DMS53 treated with DMSO at 0.1 percent for 48 hours (cell line): Measurements from ENCODE around the gene GPATCH8.
"Not testable (repeated sequence)": the region's sequence is repeated elsewhere in the genome, so short reads cannot be mapped to it uniquely, and the experiment has no call there.

Experiments used
- DNase-seq: peaks from one replicate; lab custom pipeline; 2025; ENCODE audit not compliant: unreplicated experiment; lab: John Stamatoyannopoulos, UW

Gene GPATCH8

DNA sequence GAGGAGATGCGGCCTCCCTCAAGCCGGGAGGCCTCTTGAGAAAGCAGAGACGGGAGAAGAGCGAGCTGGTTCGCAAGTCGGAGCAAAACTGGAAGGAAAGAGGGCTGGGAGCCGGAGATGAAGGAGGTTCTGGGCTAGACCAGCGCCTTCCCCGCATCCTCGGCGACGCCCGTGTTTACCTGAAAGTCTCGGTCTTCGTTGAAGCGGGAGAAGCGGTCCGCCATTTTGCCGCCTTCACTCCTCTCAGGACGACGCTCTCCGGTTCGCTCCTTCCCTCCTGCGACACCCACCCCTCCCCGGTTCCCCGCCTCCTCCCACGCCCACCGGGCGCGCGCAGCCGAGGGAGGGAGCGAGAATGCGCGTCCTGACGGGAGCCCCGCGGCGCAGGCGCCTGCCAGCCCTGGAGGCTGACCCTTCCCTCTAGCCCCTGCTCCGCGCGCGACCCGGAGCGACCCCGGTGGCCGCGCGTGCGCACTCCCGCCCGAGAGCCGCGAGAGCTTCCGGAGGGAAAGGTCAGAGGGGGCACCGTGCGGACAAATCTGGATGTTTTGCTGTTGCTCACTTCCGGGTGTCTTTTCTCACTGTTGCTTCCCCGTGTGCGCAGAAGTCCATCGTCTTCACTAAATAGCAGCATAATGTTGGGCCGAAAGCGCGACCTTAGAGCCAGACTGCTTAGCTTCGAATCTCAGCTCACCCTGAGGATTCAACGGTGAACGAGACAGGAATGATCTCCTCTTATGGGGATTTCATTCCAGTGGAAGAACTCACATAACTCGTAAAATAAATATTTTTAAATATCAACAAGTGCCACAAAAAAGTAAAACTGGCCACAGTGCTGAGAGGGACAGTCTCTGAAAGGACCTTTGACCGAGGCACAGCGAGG is at the start of gene GPATCH8:
GPATCH8 (minus strand) TSS at position 260 of the 883 bp plus-strand sequence; CDS start at position 224, 36 bp downstream.
- peak; percentile 95 for DNase-seq

DNA sequence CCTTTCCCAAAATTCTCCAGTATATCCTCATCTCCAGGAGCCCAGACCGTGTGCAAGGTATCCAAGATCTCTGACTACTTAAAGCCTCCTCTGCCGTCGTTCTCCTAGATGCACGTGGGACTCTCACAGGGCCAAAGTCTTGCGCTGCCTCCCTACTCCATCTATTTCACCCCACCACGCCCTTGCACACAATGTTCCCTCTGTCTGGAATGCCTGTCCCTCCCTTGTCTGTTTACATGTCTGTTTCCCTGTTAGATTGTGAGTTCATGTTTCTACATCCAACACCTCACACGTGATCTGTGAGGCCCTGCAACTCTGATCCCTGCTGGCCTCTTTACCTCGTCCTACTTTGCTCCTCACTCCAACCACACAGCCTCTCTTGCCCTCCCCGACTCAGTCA is 49.2 kb upstream of the GPATCH8 start:
- DNase-seq, result no peak

DNA sequence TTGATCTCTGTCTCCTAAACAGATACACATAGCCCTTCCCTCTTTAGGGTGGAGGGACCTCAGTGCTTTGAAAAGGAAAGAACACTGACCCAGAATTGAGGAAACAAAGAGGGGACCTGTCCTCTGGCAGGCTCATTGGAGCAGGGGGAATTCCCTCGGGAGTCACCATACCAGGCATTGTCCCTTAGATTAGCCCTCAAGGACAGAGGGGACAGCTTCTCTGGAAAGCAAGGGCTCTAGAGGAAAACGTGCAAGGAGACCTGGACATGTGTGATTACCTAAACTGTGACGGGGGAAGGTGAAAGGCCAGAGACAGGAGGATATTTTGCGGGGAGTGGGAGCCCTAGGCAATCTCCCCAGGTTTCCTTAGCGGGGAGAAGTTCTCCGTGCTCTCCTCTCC is 46.5 kb upstream of the GPATCH8 start:
- DNase-seq, result no peak

DNA sequence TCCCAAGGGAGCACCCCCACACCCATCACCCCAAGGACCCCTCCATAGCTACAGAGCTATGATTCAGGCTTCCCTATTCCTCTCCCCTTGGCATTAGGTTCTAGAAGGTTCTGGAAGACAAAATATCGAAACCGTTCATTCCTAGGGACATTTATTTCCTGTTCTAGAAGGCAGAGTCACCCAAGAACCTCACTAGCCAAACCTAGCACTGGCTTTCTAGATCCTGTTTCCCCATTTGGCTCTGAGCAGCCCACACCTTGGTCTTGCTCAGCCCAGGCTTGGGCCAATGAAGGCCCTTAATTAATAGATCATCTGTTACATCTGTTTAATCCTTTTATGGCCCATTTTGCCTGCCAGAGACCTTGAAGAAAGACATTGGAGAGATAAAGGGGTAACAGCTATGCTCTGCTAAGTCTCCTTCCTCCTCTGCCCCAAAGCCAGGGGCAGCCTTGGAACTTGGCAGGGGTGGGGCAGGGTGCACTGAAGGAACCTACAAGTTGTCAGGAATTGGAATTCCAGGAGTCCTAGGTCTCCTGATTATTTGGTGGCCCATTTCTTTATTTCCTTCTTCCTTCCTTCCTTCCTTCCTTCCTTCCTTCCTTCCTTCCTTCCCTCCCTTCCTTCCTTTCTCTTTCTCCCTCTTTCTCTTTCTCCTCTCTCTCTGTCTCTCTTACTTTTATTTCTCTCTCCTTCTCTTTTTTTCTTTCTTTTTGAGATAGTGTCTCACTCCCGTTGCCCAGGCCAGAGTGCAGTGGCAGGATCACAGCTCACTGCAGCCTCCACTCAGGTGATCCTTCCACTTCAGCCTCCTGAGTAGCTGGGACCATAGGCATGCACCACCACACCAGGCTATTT is 45.4 kb upstream of the GPATCH8 start:
- no peak for DNase-seq

DNA sequence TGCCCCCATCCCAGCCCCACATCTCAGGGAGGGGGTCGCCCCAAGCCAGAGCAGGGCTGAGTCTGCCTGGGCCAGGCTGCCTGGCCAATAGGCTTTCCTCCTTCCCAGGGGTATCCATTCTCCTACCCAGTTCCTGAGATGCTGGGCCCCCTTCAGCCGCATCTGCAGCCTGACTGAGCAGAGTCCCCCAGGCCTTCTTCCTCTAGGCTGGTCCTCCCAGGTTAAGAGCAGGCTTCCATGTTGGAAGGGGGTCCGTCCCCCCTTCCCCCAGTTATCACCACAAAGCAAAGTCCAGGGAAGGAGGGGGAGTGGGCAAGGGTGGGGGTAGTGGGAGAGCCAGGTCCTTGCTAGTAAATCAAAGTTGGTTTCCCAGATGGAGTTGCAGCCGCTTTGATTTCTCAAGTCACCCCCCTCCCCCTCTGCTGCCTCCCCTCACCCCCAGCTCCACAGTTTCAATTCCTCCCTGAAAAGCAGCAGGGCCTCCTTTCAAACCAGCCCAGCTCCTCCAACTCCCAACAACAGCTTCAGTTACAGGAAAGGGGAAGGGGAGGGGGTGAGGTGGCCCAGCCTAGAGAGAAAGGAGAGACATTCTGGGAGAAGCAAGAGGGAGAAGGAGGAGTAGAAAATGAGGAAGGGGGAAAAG is 44.5 kb upstream of the GPATCH8 start:
- no peak for DNase-seq

DNA sequence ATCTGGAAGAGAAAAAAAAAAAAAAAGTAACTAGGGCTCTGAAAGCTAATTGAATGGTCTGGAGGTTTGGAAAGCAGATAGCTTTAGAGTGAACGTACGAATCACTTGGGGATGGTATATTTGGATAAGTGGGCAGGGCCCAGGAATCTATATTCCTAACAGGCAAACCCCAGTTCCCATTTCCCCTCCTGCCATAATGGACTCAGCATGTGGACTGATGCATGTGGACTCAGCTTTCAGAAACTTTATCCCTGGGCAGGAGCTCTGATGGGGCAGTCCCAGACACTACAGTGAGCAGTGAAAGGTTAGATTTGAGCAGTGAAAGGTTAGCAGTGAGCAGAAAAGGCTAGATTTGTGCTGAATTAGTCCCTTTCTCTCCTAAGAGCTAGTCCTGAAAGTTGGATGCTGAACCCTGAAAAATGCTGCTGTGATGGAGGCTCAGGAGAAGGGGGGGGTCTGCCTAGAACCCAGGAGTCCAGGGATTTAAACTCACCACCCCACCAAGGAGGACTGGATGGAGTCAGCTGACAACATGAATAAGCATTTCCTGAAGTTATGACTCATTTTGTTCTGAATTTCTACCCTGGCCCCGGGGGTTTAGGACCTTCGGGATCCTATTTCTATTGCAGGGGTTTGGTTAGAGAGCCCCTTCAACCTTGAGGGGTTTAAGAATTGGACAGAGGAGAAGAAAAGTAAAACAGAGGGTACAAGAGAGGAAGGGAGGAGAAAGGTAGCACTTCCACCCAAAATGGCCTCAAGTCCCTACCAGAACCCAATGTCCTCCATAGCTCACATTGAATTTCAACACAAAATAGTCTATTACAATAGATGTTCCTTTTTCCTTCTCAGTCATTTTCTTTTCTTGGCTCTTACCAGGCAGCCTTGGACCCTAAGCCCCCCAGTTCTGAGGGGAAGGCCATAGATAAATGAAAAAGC is 43.7 kb upstream of the GPATCH8 start:
- no peak for DNase-seq

DNA sequence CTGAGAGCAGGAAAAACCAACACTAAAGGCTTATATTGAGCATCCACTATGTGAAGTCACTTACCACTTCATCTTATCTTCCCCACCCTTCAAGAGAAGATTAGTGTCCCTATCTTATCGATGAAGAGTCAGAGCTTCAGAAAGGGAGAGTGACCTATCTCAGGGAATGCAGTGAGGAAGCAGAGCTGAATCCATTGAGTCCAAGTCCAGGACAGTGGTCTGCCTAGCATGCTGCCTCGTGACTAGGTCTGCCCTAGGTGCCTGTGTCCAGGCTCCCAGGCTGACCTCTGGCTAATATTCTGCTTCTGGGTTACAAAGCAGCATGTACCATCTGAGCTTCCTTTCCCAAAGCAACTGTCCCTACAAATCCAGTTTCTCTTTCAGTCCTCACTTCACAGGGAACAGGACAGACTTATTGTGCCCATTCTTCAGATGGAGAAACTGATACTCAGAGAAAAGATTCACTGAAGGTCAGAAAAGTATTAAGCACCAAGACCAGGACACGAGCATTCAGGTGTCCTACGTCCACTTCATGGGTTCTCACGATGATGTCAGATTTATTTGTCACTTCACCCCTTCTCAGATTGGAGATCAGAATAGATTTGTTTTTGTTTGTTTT is 40.8 kb upstream of the GPATCH8 start:
- DNase-seq, result no peak

DNA sequence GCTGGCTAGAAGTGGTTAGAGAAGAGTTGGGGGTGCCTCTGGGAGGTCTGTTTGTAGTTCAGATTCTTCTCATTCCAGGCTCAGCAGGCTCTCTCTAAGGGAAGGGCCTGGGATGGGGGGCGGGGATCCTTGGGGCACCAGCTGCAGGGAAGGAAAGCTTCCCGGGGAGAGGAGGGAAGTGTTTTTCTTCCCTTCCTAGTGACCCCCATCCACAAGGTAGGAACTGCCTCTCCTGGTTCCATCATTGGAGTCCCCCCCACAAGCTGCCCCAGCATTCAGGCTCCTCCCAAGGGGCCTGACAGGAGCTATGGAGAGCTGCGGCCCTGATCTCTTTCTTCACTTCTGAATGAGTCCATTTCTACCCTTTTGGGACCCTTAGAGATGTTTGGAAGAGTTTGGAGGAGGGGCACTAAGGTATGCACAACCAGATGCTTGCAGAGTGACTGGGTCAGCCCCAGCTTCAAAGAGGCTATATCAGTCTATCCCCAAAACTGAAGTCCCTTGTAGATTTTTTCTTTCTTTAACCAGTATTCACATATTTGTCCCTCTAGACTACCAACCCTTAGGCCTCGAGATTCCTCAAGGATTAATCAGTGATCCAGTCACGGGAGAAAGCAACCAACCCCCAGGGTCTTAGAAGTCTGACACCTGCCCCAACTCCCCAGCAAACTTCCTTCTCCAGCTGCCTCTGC is 40.2 kb upstream of the GPATCH8 start:
- DNase-seq, result no peak

DNA sequence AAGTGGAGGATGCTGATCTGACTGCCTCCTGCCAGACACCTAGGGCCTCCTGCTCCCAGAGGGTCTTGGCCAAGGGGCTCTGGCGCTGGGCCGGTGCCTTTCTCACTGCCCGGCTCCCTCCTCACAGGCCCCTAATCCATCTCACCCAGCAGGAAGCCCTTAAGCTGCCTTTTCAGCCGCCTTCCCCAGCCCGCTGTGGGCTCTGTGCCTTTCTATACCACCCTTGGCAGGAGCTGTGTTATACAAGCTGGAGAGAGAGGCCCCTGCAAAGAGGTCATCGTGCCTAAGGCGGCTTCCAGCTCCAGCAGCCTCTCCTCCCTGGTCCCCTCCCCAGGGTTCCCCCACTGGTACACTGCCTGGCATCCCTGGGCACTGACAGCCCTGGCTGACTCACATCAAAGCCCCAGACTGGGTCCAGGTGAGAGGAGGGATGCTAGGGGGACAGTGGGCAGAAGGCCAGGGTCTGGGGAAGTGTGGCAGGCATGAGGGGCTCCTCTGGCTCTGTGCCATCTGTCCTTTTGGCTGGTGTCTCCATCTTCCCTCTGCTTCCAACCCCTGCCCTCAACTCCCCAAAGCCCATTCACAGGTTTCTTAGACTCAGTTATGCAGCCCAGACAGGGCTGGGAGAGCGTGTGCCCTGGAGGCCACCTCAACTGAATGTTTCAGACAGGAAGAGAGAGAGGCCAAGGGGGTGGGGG is 38.8 kb upstream of the GPATCH8 start:
- no peak for DNase-seq

DNA sequence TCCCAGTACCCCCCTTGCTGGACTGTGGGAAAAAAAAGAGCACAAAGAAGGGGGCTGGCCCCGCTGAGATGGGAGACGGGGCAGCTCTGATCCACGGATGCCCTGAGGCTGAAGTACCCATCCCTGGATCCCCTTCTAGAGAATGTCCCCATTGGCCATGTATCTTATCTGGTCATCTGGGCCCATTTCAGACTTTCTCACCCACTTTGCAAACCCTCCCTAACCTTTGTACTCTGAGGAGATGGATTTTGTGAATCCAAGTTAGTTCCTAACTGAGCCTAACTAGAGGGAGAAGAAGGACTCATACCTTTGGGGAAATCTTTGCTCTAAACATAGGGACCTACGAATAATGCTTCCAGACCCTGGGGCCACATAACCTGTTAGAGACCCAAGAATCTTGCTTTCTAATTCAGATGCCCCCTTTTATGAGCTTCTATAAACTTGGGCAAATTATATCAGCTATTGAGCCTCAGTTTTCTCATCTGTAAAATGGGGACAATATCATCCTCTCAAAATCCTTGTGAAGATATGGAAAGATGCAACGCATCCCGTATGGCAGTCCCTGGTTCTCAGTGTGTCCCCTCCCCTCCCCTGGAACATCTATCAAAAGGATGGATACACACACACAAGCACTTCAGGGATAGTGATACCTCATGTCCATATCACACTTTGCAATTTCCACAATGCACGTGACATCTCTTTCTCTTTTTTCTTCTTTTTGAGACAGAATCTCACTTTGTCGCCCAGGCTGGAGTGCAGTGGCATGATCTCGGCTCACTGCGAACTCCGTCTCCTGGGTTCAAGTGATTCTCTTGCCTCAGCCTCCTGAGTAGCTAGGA is 37.3 kb upstream of the GPATCH8 start:
- no peak for DNase-seq

DNA sequence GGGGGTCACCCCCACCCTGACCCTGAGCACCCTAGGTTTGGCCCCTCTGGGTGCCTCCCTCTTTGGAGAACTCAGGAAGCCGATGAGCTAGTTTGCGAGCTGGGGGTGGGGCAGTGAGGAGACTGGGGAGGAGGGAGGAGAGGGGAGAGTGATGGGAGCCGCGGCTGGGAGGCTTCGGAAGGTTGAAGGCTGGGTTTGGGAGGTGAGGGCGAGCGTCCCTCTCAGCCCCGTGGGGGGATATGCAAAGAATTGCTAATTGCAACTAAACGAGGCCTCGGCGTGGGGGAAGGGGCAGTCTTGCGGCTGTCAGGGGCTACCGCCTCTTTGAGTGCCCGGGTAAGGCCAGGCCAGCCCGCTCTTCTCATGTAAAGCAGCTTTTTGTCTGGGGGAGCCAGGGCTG is 36.5 kb upstream of the GPATCH8 start:
- DNase-seq, result no peak

DNA sequence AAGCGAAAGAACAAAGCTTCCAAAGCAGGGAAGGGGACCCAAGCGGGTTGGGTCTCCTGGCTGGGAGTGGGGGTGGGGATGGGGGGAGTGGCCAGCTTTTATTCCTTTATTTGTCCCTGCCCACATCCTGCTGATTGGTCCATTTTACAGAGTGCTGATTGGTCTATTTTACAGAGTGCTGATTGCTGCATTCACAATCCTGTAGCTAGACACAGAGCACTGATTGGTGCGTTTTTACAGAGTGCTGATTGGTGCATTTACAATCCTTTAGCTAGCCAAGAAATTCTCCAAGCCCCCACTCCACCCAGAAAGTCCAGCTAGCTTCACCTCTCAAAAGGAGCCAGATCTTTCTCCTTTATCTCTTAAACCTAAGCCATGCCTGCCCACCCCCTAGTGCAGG is 34.7 kb upstream of the GPATCH8 start:
- not testable (repeated sequence) for DNase-seq

DNA sequence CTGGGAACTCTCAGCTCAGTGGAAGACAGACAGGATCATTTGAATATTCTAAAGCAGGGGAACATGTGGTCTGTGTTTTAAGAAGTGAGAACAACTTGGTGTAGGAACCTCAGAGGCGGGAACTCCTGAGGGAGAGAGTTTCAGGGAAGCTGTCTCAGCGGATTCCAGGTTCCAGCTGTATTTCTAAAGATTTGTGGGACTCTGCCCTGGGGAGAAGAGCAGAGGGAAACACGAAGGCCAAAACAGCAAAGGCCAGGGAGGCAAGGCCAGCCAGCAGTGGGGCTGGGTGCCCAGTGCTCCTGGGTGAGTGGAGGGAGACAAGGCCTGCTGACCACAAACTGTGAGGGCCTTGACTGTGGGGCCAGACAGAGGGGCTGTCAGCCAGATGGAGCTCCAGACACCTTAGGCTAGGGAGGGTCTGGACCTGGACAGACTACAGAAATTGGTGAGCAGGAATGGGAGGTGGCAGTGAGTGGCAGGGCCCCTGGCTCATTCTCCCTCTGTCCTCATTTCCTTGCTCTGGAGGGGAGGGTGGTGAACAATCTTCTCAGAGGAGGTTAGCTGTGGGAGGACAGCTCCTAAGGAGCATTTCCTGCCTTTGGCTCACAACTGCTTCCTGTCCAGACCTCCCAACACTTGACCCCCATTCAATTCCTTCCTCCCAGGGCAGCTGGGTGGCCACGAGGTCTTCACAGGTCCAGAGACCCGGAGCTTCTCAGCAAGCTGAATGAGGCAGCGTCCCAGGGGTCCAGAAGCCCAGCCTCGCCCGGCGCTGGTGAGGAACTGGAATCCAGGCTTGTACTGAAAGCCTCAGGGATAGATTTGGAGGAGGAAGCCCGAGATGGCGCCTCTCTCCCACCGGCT is 33.1 kb upstream of the GPATCH8 start:
- no peak for DNase-seq

DNA sequence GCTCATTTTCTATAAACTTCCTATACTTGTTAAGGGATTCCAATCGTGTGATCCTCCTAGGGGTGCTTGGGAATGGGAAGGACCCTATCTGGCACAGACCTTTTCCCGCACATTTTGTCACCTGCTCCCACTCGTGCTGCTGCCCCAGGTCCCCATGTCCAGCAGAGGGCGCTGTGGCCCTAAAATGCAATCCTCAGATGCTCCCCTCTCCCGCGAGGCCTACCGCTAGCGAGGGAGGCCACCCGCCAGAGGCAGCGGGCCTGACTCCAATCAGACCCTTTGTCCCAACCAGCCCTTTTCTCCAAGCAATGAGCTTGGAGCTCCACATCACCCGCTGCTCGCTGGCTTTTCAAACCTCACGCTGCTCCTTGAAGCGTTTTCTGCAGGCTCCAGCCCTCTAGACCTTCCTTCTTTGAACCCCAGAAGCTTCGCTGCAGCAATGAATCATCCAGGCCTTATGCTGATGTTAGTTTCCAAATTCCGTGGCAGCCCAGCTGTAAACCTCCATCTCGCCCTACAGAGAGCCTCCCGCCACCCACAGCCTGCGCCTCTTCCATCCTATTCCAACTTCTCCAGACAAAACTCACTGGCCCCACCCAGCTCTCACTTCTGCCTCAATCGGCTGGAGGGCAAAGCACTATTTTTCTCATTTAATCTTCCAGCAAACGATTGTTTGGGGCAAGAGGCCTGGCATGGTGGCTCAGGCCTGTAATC is 30.5 kb upstream of the GPATCH8 start:
- peak; percentile 80 for DNase-seq

DNA sequence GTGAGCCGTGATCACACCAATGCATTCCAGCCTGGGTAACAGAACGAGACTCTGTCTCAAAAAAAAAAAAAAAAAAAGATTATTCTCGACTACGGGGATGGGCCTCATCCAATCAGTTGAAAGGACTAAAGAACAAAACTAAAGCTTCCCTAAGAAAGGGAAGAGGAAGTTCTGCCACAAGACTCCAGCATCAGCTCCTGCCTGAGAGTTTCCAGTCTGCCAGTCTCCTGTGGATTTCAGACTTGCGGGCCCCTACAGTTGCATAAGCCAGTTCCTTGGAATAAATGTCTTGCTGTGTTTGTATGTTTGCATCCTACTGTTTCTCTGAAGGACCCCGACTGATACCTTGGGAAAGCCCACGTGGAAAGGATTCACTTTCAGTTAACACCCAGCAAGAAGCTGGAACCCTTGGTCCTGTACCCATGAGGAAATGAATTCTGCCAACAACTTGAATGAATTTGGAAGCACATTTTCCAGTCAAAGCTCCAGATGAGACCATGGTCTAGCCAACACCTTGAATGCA is 27.8 kb upstream of the GPATCH8 start:
- no peak for DNase-seq

DNA sequence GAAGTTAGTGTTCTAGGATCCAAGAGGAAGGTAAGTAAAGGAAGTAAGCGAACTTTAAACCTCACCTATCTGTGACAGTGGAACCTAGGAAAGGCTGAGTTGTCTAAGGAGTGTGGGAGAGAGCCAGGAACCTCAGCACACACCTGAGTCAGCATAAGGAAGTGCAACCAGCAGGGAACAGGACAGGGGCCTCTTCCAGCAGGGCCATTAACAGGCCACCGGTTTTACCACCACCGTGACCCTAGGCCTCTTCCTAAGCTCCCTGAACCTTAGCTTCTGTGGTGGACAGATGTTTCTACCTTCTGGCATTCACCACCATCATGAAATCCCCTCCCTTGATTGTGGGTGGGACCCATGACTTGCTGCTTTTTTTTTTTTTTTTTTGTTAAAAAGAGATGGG is 26.7 kb upstream of the GPATCH8 start:
- DNase-seq, result no peak
